HUES6 (cell line): ENCODE data around the gene PMM2.

Source experiments
- H3K27ac ChIP-seq: 2 replicates; pipeline ENCODE4 v1.7.0; 2013; ENCODE audit warnings: low read depth, mild to moderate bottlenecking, low read length, inconsistent platforms
- H3K27me3 ChIP-seq: 2 replicates; pipeline ENCODE4 v1.6.1; 2013; ENCODE audit warnings: low read length; ENCODE audit not compliant: control insufficient read depth, insufficient read depth
- H3K36me3 ChIP-seq: 2 replicates; pipeline ENCODE4 v1.6.1; 2013; ENCODE audit warnings: low read length; ENCODE audit not compliant: control insufficient read depth, insufficient read depth
- H3K4me1 ChIP-seq: 2 replicates; pipeline ENCODE4 v1.6.1; 2013; ENCODE audit warnings: low read length; ENCODE audit not compliant: control insufficient read depth, insufficient read depth
- H3K4me3 ChIP-seq: 2 replicates; pipeline ENCODE4 v1.5.1; 2013; ENCODE audit warnings: low read depth, low read length
- H3K9ac ChIP-seq: one replicate; pipeline ENCODE4 v1.6.1; 2013; ENCODE audit warnings: mild to moderate bottlenecking, low read length
- H3K9me3 ChIP-seq: 2 replicates; pipeline ENCODE4 v1.6.1; 2013; ENCODE audit warnings: low read depth, low read length; ENCODE audit not compliant: control insufficient read depth, insufficient read depth

The PMM2 gene

DNA sequence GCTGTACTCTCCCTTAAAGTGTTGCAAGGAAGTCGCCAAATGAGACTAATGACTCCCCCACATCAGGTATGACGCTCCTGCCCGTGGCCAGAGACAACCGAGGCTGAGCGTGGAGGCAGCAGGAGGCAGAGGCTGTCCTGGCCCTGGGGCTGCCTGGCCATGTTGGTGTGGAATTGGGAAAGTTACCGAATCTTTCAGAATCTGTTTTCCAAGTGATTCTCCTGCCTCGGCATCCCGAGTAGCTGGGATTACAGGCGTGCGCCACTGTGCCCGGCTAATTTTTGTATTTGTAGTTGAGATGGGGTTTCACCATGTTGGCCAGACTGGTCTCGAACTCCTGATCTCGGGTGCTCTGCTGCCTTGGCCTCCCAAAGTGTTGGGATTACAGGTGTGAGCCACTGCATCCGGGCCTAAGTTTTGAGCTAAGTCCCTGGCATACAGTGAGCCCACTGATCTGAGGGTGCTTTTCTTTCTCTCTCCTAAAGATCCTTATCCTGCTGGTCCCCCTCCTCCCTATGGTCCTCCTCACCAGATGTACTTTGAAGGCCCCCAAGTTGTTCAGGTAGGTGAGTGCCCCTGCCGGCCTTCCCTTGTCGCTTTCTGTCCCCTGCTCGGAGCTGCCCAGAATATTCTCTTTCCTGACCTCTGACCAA lies 85.2 kb downstream of the PMM2 start:
- H3K9ac ChIP-seq = no peak overlapping the region
- H3K36me3 ChIP-seq = peaks cover 6% of the 10 kb centered on the region
- no peaks in the 10 kb centered on the region for H3K9me3 ChIP-seq
- peaks cover 31% of the 10 kb centered on the region for H3K4me1 ChIP-seq
- H3K27me3 ChIP-seq = no peaks in the 10 kb centered on the region
- H3K4me3 ChIP-seq = no peak overlapping the region
- no peak overlapping the region for H3K27ac ChIP-seq

DNA sequence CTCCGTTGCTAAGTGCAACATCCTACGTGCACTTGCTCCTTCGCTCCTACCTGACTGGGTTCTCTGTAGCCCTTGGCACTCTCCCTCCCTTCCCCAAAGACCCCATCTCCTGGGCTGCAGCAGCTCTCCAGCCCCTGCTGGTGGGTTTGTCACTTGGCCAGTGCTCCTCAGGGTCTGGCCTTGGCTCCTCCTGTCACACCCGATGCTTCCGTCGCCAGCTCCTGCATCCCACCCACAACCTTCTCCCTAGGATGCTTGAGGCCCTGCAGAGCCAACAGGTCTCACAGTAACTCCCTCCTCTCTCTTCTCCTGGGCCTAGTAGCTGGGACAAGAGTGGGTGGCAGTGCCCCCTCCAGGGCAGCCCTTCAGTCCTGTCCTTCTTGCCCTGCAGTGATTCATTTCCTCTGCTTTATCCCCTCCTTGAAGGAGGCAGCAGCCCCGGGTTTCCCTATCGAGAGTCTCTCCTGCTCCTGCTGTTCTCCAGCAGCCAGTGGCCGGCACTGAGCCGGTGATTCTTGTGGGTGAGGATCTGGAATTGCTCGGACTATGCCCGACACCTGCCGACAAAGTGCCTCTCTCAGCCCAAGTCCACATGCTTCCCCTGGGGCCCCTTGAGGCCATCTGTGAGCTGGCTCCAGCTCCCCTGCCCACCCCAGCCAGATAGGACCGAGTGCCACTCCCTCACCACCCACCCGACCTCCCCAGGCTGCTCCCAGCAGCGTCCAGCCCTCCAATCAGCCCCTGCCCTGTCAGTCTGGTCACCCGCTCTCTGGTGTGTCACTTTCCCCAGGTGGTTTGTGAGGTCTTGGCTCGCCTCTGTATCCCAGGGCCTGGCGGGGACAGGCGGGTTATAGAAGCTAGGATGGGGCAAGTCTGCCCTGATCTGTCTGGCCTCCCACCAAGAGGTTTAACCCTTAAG lies 88.3 kb downstream of the PMM2 start:
- Histone ChIP-seq H3K27me3 (no peaks in the 10 kb centered on the region), H3K4me1 (peaks cover 20% of the 10 kb centered on the region), H3K4me3 (no peak overlapping the region), H3K9ac (no peak overlapping the region), H3K9me3 (no peaks in the 10 kb centered on the region), H3K27ac (no peak overlapping the region), H3K36me3 (peaks cover 30% of the 10 kb centered on the region)

GRCh38 chr16:8886593-8887430 lies 89.2 kb downstream of the PMM2 start:
- Histone ChIP-seq H3K4me3 (no peak overlapping the region), H3K4me1 (peaks cover 20% of the 10 kb centered on the region), H3K9me3 (no peaks in the 10 kb centered on the region), H3K27ac (no peak overlapping the region), H3K36me3 (peaks cover 39% of the 10 kb centered on the region), H3K27me3 (no peaks in the 10 kb centered on the region), H3K9ac (no peak overlapping the region)

- no peaks in the 10 kb centered on the region for H3K9me3 ChIP-seq
- no peak overlapping the region for H3K27ac ChIP-seq
- peaks cover 20% of the 10 kb centered on the region for H3K4me1 ChIP-seq
- H3K9ac ChIP-seq = no peak overlapping the region
- H3K4me3 ChIP-seq = no peak overlapping the region
- H3K27me3 ChIP-seq = no peaks in the 10 kb centered on the region
- H3K36me3 ChIP-seq = peaks cover 45% of the 10 kb centered on the region
These were observed 89.8 kb downstream of the PMM2 start for GRCh38 chr16:8887431-8887765.

DNA sequence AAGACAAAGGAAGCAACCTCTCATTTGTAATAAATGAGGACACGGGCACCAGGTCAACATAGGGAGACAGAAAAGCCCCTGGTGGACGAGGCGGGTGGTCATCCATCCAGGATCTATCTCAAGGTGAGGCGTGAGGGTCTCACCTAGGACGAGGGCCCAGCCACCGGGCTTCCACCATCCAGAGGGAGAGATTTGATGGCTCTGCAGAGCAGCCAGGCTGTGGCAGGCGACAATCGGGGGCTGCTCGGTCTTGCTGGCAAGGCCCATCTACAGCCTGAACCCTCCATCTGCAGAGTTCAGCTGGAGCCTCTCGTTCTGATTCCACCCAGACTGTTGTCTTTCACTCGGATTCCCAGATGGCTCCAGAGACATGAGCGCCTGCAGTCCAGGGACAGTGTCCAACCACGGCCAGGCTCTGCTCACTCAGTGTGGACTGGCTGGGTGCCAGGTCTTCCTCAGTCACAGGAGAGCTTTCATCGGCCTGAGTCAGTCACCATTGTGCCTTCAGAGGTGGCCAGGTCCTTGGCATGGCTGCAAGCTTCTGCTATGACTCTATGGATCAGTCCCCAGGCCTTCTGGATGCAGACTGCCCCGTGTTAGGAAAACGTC lies 90.4 kb downstream of the PMM2 start:
- H3K27me3 ChIP-seq = no peaks in the 10 kb centered on the region
- H3K36me3 ChIP-seq = peaks cover 52% of the 10 kb centered on the region
- H3K4me3 ChIP-seq = no peak overlapping the region
- H3K9me3 ChIP-seq = no peaks in the 10 kb centered on the region
- H3K4me1 ChIP-seq = peaks cover 20% of the 10 kb centered on the region
- H3K9ac ChIP-seq = no peak overlapping the region
- H3K27ac ChIP-seq = no peak overlapping the region

DNA sequence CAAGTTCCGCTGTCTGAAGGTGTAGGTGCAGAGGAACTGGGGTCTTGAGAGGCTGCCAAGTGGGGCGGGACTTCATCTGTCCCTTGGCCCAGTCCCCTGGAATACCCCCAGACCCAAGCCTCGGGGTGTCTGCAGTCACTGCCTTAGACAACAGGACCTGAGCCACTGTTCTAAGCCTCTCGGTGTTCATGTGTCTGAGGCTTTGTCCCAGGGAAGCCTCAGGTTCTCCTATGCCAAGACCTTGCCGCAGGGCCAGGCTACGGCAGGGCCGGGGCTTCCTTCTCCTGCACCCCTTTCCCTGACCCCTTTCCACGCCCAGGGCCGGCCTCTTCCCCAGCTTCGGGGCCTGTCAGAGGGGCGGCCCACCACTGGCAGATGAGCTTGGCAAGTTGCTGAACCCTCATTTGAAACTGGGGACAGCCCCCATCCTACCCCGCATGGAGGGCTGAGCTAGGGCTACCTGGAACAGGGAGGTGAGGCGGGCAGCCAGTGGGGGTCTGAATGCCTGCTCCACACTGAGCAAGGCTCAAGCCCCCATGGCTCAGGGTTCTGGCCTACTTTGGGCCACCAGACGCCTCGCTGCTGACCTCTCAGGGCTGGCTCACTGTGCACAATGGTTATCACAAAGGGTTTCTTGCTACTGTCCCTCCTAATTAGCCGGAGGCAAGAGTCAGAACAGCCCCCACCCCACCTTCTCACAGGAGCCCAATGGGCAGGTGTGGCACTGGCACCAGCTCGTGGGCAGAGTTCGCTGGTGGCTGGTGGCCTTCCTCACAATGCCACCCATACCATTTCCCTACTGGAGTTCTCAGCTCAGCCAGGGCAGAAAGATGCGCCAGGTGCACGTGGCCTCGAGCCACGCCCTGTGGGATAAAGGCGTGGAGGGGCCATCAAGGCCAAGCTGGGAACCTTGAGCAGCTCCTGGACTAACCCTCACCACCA lies 91.6 kb downstream of the PMM2 start:
- Histone ChIP-seq H3K4me1 (peaks cover 20% of the 10 kb centered on the region), H3K4me3 (no peak overlapping the region), H3K27ac (no peak overlapping the region), H3K27me3 (no peaks in the 10 kb centered on the region), H3K36me3 (peaks cover 63% of the 10 kb centered on the region), H3K9me3 (no peaks in the 10 kb centered on the region), H3K9ac (no peak overlapping the region)

- peaks cover 71% of the 10 kb centered on the region for H3K36me3 ChIP-seq
- H3K27ac ChIP-seq = no peak overlapping the region
- H3K4me1 ChIP-seq = peaks cover 12% of the 10 kb centered on the region
- no peaks in the 10 kb centered on the region for H3K9me3 ChIP-seq
- H3K27me3 ChIP-seq = no peaks in the 10 kb centered on the region
- no peak overlapping the region for H3K4me3 ChIP-seq
- H3K9ac ChIP-seq = no peak overlapping the region
These were observed 92.4 kb downstream of the PMM2 start for GRCh38 chr16:8889893-8890548.

DNA sequence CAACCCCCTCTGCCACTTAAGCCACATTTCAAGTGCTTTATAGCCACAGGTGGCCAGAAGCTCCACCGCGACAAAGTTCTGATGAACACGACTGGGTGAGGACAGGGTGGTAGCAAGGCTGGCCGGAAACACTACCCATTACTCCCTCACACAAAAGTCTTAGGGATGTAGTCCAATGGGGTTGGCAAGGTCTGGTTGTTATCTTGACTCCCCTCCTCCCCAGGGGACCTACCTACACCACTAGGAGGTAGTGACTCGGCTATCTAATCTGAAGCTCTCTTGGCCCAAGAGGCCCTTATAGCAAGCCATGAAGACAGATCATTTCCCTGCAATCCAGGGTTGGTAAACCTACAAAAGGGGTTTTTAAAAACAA lies 92.9 kb downstream of the PMM2 start:
- H3K27ac ChIP-seq = no peak overlapping the region
- H3K9me3 ChIP-seq = no peaks in the 10 kb centered on the region
- H3K4me3 ChIP-seq = no peak overlapping the region
- no peaks in the 10 kb centered on the region for H3K27me3 ChIP-seq
- peaks cover 76% of the 10 kb centered on the region for H3K36me3 ChIP-seq
- H3K4me1 ChIP-seq = peaks cover 12% of the 10 kb centered on the region
- H3K9ac ChIP-seq = no peak overlapping the region

GRCh38 chr16:8892101-8892575 lies 94.5 kb downstream of the PMM2 start:
- Histone ChIP-seq H3K9ac (no peak overlapping the region), H3K4me1 (no peaks in the 10 kb centered on the region), H3K27ac (no peak overlapping the region), H3K27me3 (no peaks in the 10 kb centered on the region), H3K4me3 (no peak overlapping the region), H3K9me3 (no peaks in the 10 kb centered on the region), H3K36me3 (peaks cover 90% of the 10 kb centered on the region)
